GM18505 (cell line): ENCODE data around the gene TEX9.
A peak's percentile ranks its signal among the peaks of the same experiment; 100 is the strongest.
"Not testable (repeated sequence)": the region's sequence is repeated elsewhere in the genome, so short reads cannot be mapped to it uniquely, and the experiment has no call there.

Experiments
- ATAC-seq: cut with Tn5 transposase; IDR thresholded peaks from one replicate; pipeline ENCODE4 v1.9.1; 2021; ENCODE audit not compliant: unreplicated experiment
- POLR2A ChIP-seq: IDR thresholded peaks from 4 replicates; pipeline ENCODE4 v1.6.1; 2011; ENCODE audit warnings: borderline replicate concordance; ENCODE audit not compliant: insufficient read depth, insufficient read length; ENCODE audit errors: extremely low read depth

TEX9 gene

DNA sequence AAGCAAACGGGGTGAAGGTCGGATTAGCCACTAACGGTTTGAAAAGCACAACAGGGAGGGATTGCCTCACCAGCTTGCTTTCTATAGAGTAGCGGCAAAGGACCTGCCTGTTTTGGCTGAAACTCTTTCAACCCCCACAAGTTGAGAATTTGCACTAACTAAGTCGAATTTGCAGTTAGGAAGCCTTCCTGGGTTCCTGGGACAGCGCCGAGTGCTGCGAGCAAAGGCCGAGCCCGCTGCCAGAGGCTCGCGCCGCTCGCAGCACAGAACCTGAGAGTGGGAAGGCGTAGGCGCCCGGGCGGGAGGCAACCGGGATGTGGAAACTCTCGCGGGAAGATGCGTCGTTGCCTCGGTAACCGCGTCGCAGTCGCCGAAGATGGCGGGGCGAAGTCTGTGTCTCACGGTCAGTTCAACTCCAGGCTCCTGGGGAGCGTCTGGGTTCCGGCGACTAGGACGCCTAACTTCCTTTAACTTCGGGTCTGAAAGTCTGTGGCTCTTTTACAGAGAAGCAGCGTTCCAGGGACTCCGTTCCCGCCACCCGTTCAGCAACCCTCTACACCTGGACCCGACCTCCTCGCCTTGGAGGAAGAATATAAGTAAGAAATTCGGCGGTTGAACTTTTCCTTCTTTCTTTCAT is at the start of gene TEX9:
Gene TEX9, plus strand, starts transcription at position 352 of the 637 bp plus-strand sequence. Its CDS starts 25 bp downstream, at position 377.
- peak; percentile 92 for ATAC-seq
- peak; percentile 96 for TF ChIP-seq POLR2A

DNA sequence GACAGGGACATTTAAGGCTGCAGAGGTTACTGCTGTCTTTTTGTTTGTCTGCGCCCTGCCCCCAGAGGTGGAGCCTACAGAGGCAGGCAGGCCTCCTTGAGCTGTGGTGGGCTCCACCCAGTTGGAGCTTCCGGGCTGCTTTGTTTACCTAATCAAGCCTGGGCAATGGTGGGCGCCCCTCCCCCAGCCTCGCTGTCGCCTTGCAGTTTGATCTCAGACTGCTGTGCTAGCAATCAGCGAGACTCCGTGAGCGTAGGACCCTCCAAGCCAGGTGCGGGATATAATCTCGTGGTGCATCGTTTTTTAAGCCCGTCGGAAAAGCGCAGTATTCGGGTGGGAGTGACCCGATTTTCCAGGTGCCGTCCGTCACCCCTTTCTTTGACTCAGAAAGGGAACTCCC is 48.7 kb upstream of the TEX9 start:
- not testable (repeated sequence) for ATAC-seq

DNA sequence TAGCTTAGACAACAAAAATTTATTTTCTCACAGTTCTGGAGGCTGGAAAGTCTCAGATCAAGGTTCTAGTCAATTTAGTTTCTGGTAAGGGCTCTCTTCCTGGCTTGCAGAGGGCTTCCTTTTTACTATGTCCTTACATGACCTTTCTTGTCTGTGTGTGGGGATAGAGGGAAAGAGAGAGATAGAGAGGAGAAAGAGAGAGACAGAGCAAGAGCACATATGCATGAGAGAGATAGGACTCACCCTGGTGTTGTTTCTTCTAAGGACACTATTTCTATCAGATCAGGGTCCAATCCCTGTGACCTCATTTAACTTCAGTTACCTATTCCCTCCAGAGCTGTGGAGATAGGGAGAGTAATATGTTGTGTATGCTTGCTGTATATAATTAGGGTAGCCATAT is 44.9 kb upstream of the TEX9 start:
- no peak for TF ChIP-seq POLR2A
- ATAC-seq = no peak

DNA sequence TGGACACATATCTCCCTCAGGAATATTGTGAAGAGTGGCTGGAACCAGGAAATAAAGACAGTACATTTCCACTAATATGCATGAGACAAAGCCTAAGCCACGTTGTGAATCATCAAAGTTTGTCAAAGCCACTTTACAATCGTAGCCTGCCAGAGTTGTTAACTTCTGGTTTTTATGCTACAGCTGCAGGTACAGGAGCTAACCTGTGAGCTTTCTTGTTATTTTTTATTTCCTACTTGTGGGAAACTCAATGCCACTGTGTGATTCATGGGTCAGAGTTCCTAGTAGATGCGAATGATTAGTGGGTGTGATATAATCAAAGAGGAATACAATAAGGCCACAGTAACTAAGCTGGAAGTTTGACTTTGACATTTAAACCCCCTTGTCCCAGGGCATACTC is 44.4 kb upstream of the TEX9 start:
- no peak for ATAC-seq
- no peak for TF ChIP-seq POLR2A

DNA sequence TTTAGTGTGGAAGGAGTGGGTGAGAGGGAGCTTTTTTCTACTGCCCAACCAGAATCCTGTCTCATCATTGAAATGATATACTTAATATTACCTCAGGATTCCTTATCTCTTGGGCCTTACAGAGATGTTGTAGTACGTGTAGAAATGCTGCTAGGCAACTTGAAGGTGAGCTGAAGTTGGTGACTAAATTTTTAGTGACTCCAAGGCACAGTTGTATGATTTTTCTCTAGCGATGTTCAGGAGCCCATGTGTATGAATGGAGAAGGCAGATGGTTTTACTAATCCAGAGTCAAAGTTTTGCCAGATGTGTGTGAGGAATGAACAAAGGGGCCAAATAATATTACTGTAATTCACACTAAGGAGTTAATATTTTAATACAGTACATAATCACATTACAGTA is 42.8 kb upstream of the TEX9 start:
- no peak for ATAC-seq
- TF ChIP-seq POLR2A = no peak

DNA sequence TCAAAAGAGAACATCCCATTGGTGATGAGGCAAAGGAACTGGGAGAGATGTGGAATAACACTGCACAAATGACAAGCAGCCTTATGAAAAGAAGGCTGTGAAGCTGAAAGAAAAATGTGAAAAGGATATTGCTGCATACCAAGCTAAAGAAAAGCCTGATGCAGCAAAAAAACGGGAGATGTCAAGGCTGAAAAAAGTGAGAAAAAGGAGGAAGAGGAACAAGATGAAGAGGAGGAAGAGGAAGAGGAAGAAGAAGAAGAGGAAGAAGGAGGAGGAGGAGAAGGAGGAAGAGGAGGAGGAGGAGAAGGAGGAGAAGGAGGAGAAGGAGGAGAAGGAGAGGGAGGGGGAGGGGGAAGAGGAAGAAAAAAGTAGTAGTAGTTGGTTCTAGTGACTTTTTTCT is 41.8 kb upstream of the TEX9 start:
- TF ChIP-seq POLR2A = no peak

DNA sequence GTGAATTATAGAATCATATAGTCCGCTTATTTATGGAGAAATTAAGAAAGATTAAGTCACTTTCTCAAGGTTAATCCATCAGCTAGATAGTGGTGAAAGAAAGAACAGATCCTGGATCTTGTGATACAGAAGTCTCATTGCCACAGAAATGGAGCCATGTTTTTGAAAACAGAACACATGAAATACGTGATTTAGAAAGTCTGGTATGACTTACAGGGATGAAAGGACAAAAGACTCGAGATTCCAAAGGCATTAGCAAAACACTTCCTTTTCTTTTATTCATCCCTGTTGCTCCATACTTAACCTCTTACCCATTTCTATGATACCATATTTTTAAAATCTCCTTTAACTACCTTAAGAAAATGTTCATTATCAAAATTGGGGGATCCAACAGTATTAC is 40.0 kb upstream of the TEX9 start:
- ATAC-seq = no peak
- no peak for TF ChIP-seq POLR2A

More for the DNA sequence above, 41.8 kb upstream of the TEX9 start:
- ATAC-seq = no peak

DNA sequence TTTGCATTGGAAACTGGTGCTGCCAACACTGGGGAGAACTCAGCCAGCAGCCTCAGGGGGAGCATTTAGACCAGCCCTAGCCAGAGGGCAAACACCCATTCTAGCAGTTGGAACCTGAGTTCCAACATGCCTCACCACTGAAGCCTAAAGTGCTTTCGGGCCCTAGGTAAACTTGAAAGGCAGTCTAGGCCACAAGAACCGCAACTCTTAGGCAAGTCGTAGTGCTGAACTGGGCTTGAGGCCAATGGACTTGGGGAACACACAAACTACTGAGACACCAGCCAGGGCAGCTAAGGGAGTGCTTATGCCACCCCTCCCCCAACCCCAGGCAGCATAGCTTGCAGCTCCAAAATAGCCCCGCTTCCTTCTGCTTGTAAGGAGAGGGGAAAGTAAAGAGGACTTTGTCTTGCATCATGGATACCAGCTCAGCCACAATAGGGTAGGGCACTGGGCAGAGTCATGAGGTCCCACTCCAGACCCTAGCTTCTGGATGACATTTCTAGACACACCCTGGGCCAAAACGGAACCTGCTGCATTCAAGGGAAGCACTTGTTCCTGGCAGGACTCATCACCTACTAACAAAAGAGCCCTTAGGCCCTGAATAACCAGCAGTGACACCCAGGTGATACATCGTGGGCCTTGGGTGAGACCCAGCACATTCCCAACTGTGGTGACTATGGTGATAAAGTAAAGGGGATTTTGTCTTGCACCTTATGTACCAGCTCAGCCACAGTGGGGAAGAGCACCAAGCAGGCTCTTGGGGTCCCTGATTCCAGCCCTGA is 37.3 kb upstream of the TEX9 start:
- ATAC-seq = no peak

DNA sequence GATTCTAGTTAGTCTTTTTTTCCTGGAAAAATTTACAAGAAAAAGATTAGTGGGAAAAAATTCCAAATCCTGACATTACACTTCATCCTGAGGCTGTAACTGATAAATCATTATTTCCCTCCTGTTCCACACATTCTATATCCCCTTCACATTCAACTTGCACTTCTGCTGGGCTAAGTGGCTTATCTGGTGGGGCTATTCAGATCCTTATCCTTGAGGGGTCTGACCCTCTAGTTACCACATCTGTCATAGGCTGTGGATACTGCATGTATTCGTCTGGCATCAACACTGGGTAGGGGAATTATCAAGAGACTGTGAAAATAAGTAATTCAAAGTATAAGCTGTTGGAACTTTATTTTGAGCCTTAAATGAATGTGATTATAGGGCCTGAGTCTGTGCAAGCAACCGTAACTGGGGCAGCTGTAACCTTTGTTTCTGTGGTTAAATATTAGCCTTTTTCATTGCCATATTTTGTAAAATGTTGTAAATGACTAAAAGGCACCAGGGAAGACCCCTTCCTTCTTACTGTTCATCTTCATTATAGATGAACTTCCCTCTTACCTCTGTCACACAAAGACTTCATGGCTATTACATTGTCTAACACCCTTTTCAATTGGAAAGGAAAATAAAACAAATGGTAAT is 28.0 kb upstream of the TEX9 start:
- TF ChIP-seq POLR2A = no peak
- ATAC-seq = no peak

More for the DNA sequence above, 37.3 kb upstream of the TEX9 start:
- no peak for TF ChIP-seq POLR2A

DNA sequence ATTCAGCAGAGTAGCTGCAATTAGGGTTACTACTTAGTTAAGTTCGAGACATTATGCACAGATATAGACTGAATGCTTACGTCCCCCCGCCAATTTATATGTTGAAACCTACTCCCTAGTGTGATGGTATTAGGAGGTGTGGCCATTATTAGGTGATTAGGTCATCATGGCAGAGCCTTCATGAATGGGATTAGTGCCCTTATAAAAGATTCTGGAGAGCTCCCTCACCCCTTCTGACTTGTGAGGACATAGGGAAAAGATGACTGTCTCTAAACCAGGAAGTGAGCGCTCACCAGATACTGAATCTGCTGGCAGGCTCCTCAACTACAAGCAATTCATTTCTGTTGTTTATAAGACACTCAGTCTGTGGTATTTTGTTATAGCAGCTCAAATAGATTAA is 25.6 kb upstream of the TEX9 start:
- no peak for ATAC-seq
- TF ChIP-seq POLR2A = no peak

DNA sequence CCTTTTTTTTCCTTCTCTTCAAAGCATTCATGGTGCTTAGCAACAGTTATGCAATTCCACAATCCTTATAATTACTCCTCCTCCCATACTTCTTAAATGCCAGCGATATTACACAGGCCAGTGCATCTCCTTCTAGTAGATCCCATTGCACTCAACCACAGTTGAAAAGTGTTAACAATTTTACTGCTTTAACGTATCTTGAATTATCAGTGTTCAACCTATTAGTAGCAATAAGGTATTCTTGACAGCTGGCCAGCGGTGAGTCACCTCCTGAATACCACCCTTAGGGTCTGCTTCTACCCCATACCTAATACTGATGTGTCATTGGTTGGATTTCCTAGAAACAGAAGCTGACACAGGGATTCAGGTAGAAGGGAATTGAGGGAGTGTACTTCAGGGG is 24.0 kb upstream of the TEX9 start:
- no peak for TF ChIP-seq POLR2A
- ATAC-seq = no peak

DNA sequence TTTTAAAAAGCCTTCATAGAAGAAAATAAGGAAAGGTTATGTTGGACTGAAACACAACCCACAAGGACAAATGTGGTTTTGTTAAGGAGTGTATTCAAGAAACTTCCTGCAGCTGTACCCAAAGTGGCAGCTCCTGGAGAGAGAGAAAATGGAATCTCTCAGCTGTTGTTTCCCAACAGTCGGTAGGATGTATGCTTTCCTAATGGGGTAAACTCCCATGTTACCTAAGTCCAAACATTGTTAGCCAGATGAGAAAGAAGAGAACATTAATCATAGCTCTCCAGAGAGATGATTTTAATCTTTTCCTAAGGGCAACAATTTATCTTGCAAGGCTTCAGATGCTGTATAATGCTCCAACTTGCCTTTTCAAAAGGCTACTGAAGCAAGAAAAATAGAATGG is 22.6 kb upstream of the TEX9 start:
- TF ChIP-seq POLR2A = no peak
- no peak for ATAC-seq

DNA sequence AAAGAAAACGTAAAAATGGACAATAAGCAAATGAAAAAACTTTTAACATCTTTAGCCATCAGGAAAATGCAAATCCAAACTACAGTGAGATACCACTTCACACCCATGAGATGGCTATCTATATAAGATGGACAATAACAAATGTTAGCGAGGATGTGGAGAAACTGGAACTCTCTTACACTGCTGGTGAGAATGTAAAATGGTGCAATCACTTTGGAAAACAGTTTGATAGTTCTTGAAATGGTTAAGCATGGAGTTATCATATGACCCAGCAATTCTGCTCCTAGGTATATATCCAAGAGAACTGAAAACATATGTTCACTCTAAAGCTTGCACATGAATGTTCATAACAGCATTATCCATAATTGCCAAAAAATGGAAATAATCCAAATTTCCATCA is 21.3 kb upstream of the TEX9 start:
- no peak for ATAC-seq
- no peak for TF ChIP-seq POLR2A

DNA sequence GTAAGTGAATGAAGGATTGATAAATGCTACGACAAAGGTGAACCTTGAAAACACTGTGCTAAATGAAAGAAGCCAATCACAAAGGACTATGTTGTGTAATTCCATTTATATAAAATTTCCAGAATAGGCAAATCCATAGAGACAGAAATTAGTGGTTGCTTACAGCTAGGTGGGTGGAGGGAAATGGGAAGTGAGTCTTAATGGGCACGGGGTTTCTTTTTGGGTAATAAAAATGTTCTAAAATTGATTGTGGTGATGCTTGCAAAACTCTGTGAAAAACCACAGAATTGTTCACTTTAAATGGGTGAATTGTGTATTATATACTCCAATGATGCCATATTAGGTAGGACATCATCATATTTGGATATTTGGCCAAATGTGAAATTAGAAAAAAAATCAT is 20.9 kb upstream of the TEX9 start:
- no peak for TF ChIP-seq POLR2A

DNA sequence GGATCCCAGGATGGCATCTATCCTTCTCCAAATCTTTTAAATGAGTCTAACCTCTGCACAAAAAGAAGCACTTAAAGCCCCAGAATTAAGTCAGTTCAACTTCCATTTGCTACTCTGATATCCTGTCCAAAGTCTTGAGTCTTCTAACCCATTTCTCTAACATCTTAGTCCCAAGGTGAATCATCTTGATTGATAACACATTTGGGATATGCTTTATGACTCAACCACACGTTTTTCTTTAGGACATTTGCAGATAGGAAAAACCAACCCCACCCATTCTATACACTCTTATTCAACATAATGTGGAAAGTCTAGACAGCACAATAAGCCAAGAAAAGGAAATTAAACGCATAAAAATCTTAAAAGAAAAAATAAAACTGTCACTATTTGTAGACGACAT is 18.8 kb upstream of the TEX9 start:
- no peak for TF ChIP-seq POLR2A
- ATAC-seq = no peak

More for the DNA sequence above, 20.9 kb upstream of the TEX9 start:
- ATAC-seq = no peak

DNA sequence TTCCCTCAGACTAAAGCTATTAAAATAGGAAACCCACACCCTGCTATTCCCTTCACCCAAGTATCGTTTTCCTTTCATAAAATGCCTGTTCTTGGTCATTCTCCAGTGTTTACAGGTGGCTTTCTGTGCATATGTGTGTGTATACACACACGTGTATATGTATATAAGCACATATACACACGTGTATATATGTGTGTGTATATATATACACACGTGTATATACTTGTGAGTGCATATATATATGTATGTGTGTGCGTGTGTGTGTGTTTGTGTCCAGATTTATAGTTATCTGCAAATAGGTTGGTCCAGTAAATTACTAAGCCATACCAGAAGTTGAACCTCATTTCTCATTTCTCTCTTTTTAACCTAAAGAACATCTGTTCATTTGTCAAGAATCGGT is 15.7 kb upstream of the TEX9 start:
- no peak for ATAC-seq
- TF ChIP-seq POLR2A = no peak
